ENCODE results near the gene NXPH1.

The NXPH1 gene

DNA sequence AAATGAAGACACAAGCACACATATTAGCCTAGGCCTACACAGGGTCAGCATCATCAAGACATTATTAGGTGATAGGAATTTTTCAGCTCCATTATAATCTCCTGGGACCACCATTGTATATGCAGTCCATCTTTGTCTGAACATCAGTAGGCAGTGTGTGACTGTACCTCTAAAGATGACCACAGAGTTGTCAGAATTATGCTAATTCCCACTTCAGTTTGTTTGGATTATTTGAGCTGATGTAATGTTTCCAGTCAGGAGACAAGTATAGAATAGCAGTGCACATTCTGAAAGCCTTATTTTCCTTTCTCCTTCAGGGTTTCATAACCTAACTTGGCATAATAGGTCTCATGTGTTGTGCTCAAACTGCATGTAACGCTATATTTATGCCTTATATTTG lies 306.4 kb downstream of the NXPH1 start:
- Histone ChIP-seq H3K9me3 (ENCODE audit: control insufficient read depth in 2 of 2, low read length in 2 of 2) (no peaks in the 10 kb centered on the region), H3K36me3 (ENCODE audit: control insufficient read depth in 2 of 2, insufficient read depth in 2 of 2, low read length in 2 of 2) (no peaks in the 10 kb centered on the region), H3K27ac (ENCODE audit: low read depth in 2 of 2, low read length in 2 of 2) (no peak overlapping the region), H3K27me3 (ENCODE audit: control insufficient read depth in 2 of 2, insufficient read depth in 2 of 2, low read length in 2 of 2) (no peaks in the 10 kb centered on the region), H3K4me3 (ENCODE audit: low read length in 2 of 2) (no peak overlapping the region), H3K4me1 (ENCODE audit: control insufficient read depth in 2 of 2, insufficient read depth in 2 of 2, low read length in 2 of 2) (no peaks in the 10 kb centered on the region), H3K9ac (ENCODE audit: low read depth in 1 of 2, low read length in 2 of 2) (no peak overlapping the region)

DNA sequence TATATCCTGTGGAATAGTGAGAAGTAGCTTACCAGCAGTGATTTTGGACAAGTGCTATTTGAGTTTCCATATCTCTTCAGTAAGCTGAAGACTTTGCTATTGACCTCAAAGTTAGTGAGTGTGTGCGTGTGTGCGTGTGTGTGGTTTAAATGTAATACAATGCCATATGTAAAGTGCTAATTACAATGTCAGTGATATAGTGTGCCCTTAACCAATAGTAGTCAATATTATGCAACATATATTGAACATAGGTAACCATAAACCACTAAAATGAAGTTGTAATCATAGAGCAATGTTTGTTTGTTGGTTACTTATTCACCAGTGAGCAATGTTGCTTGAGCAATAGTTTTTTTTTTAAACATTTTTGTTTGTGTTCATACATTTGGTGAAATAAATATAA lies 309.4 kb downstream of the NXPH1 start:
- H3K4me3 ChIP-seq (ENCODE audit: low read length in 2 of 2): no peak overlapping the region
- no peaks in the 10 kb centered on the region for H3K27me3 ChIP-seq (ENCODE audit: control insufficient read depth in 2 of 2, insufficient read depth in 2 of 2, low read length in 2 of 2)
- H3K27ac ChIP-seq (ENCODE audit: low read depth in 2 of 2, low read length in 2 of 2): no peak overlapping the region
- H3K4me1 ChIP-seq (ENCODE audit: control insufficient read depth in 2 of 2, insufficient read depth in 2 of 2, low read length in 2 of 2): no peaks in the 10 kb centered on the region
- H3K36me3 ChIP-seq (ENCODE audit: control insufficient read depth in 2 of 2, insufficient read depth in 2 of 2, low read length in 2 of 2): no peaks in the 10 kb centered on the region
- no peak overlapping the region for H3K9ac ChIP-seq (ENCODE audit: low read depth in 1 of 2, low read length in 2 of 2)
- no peaks in the 10 kb centered on the region for H3K9me3 ChIP-seq (ENCODE audit: control insufficient read depth in 2 of 2, low read length in 2 of 2)

DNA sequence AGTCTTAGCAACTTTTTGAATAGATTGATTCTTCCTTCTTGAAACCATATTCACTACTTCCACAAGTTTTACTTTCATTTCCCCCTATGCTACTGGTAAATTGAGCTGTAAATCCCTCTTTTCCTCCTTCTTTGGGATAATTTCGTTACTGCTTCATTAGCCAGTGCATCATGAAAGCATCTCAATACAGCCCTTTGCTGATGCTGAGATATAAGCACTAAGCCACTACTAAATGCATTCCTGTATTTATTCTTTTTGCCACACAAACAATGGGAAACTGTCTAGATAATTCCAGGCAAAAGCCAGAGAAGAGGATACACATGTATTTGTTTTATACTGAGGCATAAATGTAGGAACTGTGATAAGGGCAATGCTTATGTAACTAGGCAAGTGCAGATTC lies 313.9 kb downstream of the NXPH1 start:
- Histone ChIP-seq H3K9ac (ENCODE audit: low read depth in 1 of 2, low read length in 2 of 2) (no peak overlapping the region), H3K4me3 (ENCODE audit: low read length in 2 of 2) (no peak overlapping the region), H3K27me3 (ENCODE audit: control insufficient read depth in 2 of 2, insufficient read depth in 2 of 2, low read length in 2 of 2) (no peaks in the 10 kb centered on the region), H3K9me3 (ENCODE audit: control insufficient read depth in 2 of 2, low read length in 2 of 2) (no peaks in the 10 kb centered on the region), H3K27ac (ENCODE audit: low read depth in 2 of 2, low read length in 2 of 2) (no peak overlapping the region), H3K4me1 (ENCODE audit: control insufficient read depth in 2 of 2, insufficient read depth in 2 of 2, low read length in 2 of 2) (peaks cover 0 to 3% of the 10 kb centered on the region in 2 donors), H3K36me3 (ENCODE audit: control insufficient read depth in 2 of 2, insufficient read depth in 2 of 2, low read length in 2 of 2) (no peaks in the 10 kb centered on the region)

DNA sequence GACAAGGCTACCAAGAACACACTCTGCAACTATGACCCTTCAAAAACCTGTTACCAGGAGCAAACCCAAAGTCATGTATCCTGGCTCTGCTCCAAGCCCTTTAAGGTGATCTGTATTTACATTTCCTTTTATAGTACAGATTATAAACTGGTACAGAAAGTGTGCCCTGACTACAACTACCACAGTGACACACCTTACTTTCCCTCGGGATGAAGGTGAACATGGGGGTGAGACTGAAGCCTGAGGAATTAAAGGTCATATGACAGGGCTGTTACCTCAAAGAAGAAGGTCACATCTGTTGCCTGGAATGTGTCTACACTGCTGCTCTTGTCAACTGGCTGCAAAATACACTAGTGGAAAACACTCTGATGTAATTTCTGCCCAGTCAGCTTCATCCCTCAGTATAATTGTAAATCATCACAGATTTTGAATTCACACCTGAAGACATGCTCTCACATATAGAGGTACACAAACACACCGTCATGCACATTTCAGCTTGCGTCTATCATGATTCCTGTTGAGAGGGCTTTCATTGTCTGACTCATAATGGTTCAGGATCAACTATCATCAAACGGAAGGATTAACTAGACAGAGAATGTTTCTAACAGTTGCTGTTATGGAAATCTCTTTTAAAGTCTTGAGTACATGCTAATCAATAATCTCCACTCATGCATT lies 318.3 kb downstream of the NXPH1 start:
- Histone ChIP-seq H3K9me3 (ENCODE audit: control insufficient read depth in 2 of 2, low read length in 2 of 2) (no peaks in the 10 kb centered on the region), H3K36me3 (ENCODE audit: control insufficient read depth in 2 of 2, insufficient read depth in 2 of 2, low read length in 2 of 2) (no peaks in the 10 kb centered on the region), H3K9ac (ENCODE audit: low read depth in 1 of 2, low read length in 2 of 2) (no peak overlapping the region), H3K4me1 (ENCODE audit: control insufficient read depth in 2 of 2, insufficient read depth in 2 of 2, low read length in 2 of 2) (peaks cover 0 to 3% of the 10 kb centered on the region in 2 donors), H3K4me3 (ENCODE audit: low read length in 2 of 2) (no peak overlapping the region), H3K27ac (ENCODE audit: low read depth in 2 of 2, low read length in 2 of 2) (no peak overlapping the region), H3K27me3 (ENCODE audit: control insufficient read depth in 2 of 2, insufficient read depth in 2 of 2, low read length in 2 of 2) (no peaks in the 10 kb centered on the region)

DNA sequence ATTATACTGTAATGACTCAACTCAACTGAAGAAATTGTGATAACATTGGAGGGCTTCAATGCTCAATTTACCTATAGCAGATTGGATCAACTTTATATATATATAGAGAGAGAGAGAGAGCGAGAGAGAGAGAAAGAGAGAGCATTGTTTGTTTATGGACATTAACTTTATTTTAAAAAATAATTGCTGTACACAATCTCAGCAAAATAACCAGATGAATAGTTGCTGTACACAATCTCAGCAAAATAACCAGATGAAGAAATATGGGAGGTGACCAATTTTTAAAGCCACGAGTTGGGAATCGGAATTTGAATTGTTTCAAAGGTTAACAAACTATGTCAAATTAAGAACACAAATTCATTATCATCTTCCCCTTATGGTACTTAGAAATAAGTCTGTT lies 319.9 kb downstream of the NXPH1 start:
- Histone ChIP-seq H3K27ac (ENCODE audit: low read depth in 2 of 2, low read length in 2 of 2) (no peak overlapping the region), H3K4me1 (ENCODE audit: control insufficient read depth in 2 of 2, insufficient read depth in 2 of 2, low read length in 2 of 2) (peaks cover 0 to 3% of the 10 kb centered on the region in 2 donors), H3K9me3 (ENCODE audit: control insufficient read depth in 2 of 2, low read length in 2 of 2) (no peaks in the 10 kb centered on the region), H3K4me3 (ENCODE audit: low read length in 2 of 2) (no peak overlapping the region), H3K36me3 (ENCODE audit: control insufficient read depth in 2 of 2, insufficient read depth in 2 of 2, low read length in 2 of 2) (no peaks in the 10 kb centered on the region), H3K9ac (ENCODE audit: low read depth in 1 of 2, low read length in 2 of 2) (no peak overlapping the region), H3K27me3 (ENCODE audit: control insufficient read depth in 2 of 2, insufficient read depth in 2 of 2, low read length in 2 of 2) (no peaks in the 10 kb centered on the region)

DNA sequence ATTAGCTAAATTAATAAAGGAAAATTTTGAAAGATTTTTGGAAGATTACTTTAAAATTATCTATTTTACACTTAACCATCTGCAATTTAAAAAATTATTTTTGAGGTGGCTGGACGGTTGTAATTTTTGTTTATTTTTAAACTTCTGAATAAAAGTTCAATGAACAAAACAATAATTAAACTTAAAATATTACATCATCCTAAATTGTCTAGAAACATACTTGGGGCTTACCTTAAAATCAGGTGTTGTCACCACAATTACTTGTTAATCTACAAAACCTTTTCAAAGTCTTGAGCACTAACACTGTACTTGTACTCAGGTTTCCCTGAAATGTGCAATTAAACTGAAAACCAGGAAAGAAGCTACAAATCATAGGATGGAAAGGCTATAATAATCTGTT lies 328.3 kb downstream of the NXPH1 start:
- no peaks in the 10 kb centered on the region for H3K9me3 ChIP-seq (ENCODE audit: control insufficient read depth in 2 of 2, low read length in 2 of 2)
- H3K36me3 ChIP-seq (ENCODE audit: control insufficient read depth in 2 of 2, insufficient read depth in 2 of 2, low read length in 2 of 2): no peaks in the 10 kb centered on the region
- no peak overlapping the region for H3K9ac ChIP-seq (ENCODE audit: low read depth in 1 of 2, low read length in 2 of 2)
- H3K4me3 ChIP-seq (ENCODE audit: low read length in 2 of 2): no peak overlapping the region
- H3K27ac ChIP-seq (ENCODE audit: low read depth in 2 of 2, low read length in 2 of 2): no peak overlapping the region
- no peaks in the 10 kb centered on the region for H3K4me1 ChIP-seq (ENCODE audit: control insufficient read depth in 2 of 2, insufficient read depth in 2 of 2, low read length in 2 of 2)
- no peaks in the 10 kb centered on the region for H3K27me3 ChIP-seq (ENCODE audit: control insufficient read depth in 2 of 2, insufficient read depth in 2 of 2, low read length in 2 of 2)

DNA sequence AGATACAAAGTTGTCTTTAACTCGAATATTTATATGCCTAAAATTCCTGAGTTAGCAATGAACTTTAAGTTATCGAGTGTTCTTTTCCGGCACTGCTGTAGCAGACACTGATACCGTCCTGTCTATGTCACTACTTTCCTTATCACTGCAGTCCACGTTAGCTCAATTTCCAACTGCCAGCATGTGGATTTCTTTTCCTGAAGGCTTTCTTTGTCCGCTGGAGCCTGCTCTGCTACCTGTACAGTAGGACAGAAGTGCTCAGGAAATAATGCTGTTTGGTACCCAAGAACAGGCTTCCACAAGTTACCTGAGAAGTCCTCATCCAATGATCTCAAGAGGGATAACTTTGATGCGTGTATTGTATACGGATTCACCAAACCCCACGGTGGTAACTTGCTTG lies 329.4 kb downstream of the NXPH1 start:
- Histone ChIP-seq H3K9ac (ENCODE audit: low read depth in 1 of 2, low read length in 2 of 2) (no peak overlapping the region), H3K9me3 (ENCODE audit: control insufficient read depth in 2 of 2, low read length in 2 of 2) (no peaks in the 10 kb centered on the region), H3K4me3 (ENCODE audit: low read length in 2 of 2) (no peak overlapping the region), H3K36me3 (ENCODE audit: control insufficient read depth in 2 of 2, insufficient read depth in 2 of 2, low read length in 2 of 2) (no peaks in the 10 kb centered on the region), H3K4me1 (ENCODE audit: control insufficient read depth in 2 of 2, insufficient read depth in 2 of 2, low read length in 2 of 2) (no peaks in the 10 kb centered on the region), H3K27me3 (ENCODE audit: control insufficient read depth in 2 of 2, insufficient read depth in 2 of 2, low read length in 2 of 2) (no peaks in the 10 kb centered on the region), H3K27ac (ENCODE audit: low read depth in 2 of 2, low read length in 2 of 2) (no peak overlapping the region)

DNA sequence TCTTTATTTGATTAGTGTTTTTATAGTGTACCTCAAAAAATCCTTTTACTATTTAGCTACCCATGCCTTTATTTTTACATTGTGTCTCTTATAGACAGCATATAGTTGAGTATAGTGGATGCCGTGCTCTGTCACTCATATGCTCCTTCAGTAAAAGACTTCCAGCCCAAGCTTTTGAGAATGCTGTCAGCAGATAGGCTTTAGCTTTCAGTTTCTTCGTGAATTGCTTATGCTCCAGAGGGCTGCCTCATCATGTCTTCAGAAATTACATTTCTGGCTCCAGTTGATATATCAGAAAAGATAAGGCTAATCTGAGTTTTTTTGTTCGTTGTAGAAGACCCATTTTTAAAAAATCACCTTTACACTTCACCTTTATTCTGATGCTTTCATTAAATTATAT lies 332.0 kb downstream of the NXPH1 start:
- Histone ChIP-seq H3K4me1 (ENCODE audit: control insufficient read depth in 2 of 2, insufficient read depth in 2 of 2, low read length in 2 of 2) (no peaks in the 10 kb centered on the region), H3K36me3 (ENCODE audit: control insufficient read depth in 2 of 2, insufficient read depth in 2 of 2, low read length in 2 of 2) (no peaks in the 10 kb centered on the region), H3K27me3 (ENCODE audit: control insufficient read depth in 2 of 2, insufficient read depth in 2 of 2, low read length in 2 of 2) (no peaks in the 10 kb centered on the region), H3K4me3 (ENCODE audit: low read length in 2 of 2) (no peak overlapping the region), H3K9me3 (ENCODE audit: control insufficient read depth in 2 of 2, low read length in 2 of 2) (no peaks in the 10 kb centered on the region), H3K9ac (ENCODE audit: low read depth in 1 of 2, low read length in 2 of 2) (no peak overlapping the region), H3K27ac (ENCODE audit: low read depth in 2 of 2, low read length in 2 of 2) (no peak overlapping the region)

DNA sequence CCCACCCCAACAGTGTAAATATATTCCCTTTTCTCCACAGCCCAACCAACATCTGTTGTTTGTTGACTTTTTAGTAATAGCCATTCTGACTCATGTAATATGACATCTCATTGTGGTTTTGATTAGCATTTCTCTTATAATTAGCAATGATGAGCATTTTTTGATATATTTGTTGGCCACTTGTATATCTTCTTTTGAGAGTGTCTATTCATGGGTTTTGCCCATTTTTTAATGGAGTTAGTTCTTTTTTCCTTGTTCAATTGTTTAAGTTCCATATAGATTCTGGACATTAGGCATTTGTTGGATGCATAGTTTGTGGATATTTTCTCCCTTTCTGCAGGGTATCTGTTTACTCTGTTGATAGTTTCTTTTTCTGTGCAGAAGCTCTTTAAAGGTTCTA lies 340.1 kb downstream of the NXPH1 start:
- Histone ChIP-seq H3K27ac (ENCODE audit: low read depth in 2 of 2, low read length in 2 of 2) (no peak overlapping the region), H3K9me3 (ENCODE audit: control insufficient read depth in 2 of 2, low read length in 2 of 2) (peaks cover 0 to 4% of the 10 kb centered on the region in 2 donors), H3K36me3 (ENCODE audit: control insufficient read depth in 2 of 2, insufficient read depth in 2 of 2, low read length in 2 of 2) (no peaks in the 10 kb centered on the region), H3K4me1 (ENCODE audit: control insufficient read depth in 2 of 2, insufficient read depth in 2 of 2, low read length in 2 of 2) (no peaks in the 10 kb centered on the region), H3K4me3 (ENCODE audit: low read length in 2 of 2) (no peak overlapping the region), H3K9ac (ENCODE audit: low read depth in 1 of 2, low read length in 2 of 2) (no peak overlapping the region), H3K27me3 (ENCODE audit: control insufficient read depth in 2 of 2, insufficient read depth in 2 of 2, low read length in 2 of 2) (no peaks in the 10 kb centered on the region)

DNA sequence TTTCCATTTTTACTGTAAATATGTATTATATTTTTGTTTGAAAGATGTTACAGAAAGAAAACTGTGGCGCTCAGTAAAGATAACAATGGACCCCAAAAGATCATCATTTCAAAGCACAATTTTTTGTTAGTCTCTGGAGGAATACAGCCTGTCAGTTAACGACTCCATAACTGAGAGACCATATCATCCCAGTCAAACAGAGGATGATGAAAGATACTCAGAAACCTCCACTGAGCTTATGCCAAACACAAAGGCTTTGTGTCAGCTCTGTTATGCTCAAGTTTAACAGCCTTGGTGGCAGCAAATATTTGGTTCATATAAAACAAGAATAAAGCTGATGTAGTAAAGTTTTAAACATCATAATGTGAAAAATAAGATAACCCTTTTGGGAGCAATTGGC lies 345.1 kb downstream of the NXPH1 start:
- Histone ChIP-seq H3K27me3 (ENCODE audit: control insufficient read depth in 2 of 2, insufficient read depth in 2 of 2, low read length in 2 of 2) (no peaks in the 10 kb centered on the region), H3K4me1 (ENCODE audit: control insufficient read depth in 2 of 2, insufficient read depth in 2 of 2, low read length in 2 of 2) (no peaks in the 10 kb centered on the region), H3K9ac (ENCODE audit: low read depth in 1 of 2, low read length in 2 of 2) (no peak overlapping the region), H3K4me3 (ENCODE audit: low read length in 2 of 2) (no peak overlapping the region), H3K9me3 (ENCODE audit: control insufficient read depth in 2 of 2, low read length in 2 of 2) (no peaks in the 10 kb centered on the region), H3K36me3 (ENCODE audit: control insufficient read depth in 2 of 2, insufficient read depth in 2 of 2, low read length in 2 of 2) (no peaks in the 10 kb centered on the region), H3K27ac (ENCODE audit: low read depth in 2 of 2, low read length in 2 of 2) (no peak overlapping the region)

DNA sequence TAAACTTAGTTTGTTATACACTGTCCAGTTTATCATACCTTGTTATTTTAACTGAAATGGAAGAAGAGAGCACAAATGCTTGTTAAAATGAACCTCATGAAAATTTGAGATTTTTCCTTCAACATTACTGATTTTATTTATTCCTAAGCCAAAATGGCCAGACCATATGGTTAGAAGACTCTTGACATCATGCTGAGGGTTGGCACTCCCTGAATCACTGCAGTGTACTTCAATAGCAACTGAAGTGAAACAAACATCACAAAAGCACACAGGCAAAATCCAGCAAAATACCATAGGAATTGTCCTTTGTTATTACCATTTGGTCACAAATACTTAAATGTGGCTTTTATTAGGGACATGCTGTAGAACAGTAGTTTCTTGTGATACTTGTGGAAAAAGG lies 347.8 kb downstream of the NXPH1 start:
- no peaks in the 10 kb centered on the region for H3K9me3 ChIP-seq (ENCODE audit: control insufficient read depth in 2 of 2, low read length in 2 of 2)
- H3K4me3 ChIP-seq (ENCODE audit: low read length in 2 of 2): no peak overlapping the region
- no peak overlapping the region for H3K9ac ChIP-seq (ENCODE audit: low read depth in 1 of 2, low read length in 2 of 2)
- no peak overlapping the region for H3K27ac ChIP-seq (ENCODE audit: low read depth in 2 of 2, low read length in 2 of 2)
- H3K36me3 ChIP-seq (ENCODE audit: control insufficient read depth in 2 of 2, insufficient read depth in 2 of 2, low read length in 2 of 2): no peaks in the 10 kb centered on the region
- no peaks in the 10 kb centered on the region for H3K4me1 ChIP-seq (ENCODE audit: control insufficient read depth in 2 of 2, insufficient read depth in 2 of 2, low read length in 2 of 2)
- no peaks in the 10 kb centered on the region for H3K27me3 ChIP-seq (ENCODE audit: control insufficient read depth in 2 of 2, insufficient read depth in 2 of 2, low read length in 2 of 2)

All from mucosa of rectum (tissue), 2 donors.